ENCODE data around the gene KCNH8.
"Not testable (repeated sequence)": the region's sequence is repeated elsewhere in the genome, so short reads cannot be mapped to it uniquely, and the experiment has no call there.

Gene KCNH8

GRCh38 chr3:19147905-19148767 lies at the start of gene KCNH8:
KCNH8 (plus strand) TSS chr3:19148510; CDS start chr3:19148720, 210 bp downstream.
- DNase-seq (ENCODE audit: low read depth) = no peak

- not testable (repeated sequence) for DNase-seq (ENCODE audit: low read depth)
These were observed 45.5 kb upstream of the KCNH8 start for GRCh38 chr3:19102654-19103290.

- DNase-seq (ENCODE audit: low read depth) = no peak
These were observed 44.8 kb upstream of the KCNH8 start for GRCh38 chr3:19103510-19103909.

- DNase-seq (ENCODE audit: low read depth) = no peak
These were observed 43.9 kb upstream of the KCNH8 start for GRCh38 chr3:19104459-19104858.

DNA sequence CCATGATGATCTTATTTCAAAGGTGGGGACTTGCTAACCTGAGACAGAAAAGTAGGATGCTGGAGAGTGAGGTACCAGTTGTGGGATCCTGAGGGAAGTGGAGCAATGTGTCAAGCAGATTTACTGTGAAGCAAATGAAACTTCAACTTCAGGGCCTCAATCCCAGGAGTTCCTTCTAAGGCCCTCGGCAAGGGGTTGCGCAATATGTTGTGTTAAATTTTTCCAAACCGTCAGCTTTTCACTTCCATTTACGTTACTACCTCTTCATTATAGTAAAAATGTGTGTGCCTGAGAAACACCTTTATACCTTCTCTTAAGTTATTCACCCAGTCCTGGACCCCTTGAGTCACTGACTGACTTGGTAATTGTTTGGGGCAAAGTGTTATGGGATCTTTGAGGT lies 42.5 kb upstream of the KCNH8 start:
- DNase-seq (ENCODE audit: low read depth) = no peak

GRCh38 chr3:19106307-19106706 lies 42.0 kb upstream of the KCNH8 start:
- DNase-seq (ENCODE audit: low read depth) = no peak

DNA sequence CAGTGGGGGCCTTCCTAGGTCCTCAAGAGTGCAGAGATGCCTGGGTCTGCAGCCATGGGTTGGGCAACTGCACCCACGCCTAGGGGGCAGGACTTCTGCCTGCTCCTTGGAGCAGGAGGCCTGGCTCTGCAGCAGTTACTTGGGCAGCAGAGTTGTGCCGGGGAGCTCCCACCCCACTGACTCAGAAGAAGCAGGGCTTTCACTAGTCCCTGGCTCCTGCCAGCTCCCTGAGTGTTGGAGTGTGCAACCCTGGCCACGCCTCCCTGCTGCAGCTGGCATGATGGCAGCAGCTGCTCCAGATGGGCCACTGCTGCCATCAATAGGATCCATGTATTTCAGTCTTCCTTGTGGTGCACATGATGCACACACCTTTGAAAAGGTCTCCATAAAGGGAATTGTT lies 40.6 kb upstream of the KCNH8 start:
- no peak for DNase-seq (ENCODE audit: low read depth)

GRCh38 chr3:19110335-19110895 lies 37.9 kb upstream of the KCNH8 start:
- no peak for DNase-seq (ENCODE audit: low read depth)

DNA sequence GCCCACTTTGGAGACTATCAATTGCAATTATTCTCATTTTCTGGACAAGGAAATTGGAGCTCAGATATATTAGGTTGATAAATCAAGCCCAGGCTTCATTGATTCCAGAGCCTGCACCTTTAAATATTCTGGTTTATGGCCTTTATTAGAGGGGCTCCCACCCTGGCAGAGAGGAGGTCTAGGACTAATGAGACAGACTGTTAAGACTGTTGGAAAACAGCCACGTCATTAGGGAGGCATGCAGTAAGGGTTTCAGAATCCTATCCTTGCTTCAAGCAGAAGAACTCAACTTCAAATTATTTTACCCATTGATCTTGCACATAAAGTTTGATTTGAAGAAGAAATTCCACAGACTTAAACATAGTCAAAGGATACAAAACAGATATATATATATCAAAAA lies 33.8 kb upstream of the KCNH8 start:
- DNase-seq (ENCODE audit: low read depth) = no peak

DNA sequence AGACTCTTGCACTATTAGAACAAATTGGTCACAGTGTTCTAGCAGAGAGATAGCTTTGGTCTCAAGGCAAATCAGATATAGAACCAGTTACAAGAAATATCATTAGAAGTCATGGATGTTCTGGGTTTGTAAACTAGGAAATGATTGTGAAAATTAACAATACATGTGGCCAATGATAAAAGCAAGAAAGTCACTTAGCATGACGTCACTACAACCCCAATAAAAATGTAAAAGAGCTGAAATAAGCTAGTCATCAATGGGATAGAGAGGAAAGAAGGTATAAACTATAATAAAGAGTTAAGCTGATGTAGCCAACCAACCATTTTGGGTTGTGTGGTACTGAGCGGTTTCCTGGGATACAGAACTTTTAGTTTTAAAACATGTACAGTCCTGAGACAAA lies 32.1 kb upstream of the KCNH8 start:
- DNase-seq (ENCODE audit: low read depth) = no peak

GRCh38 chr3:19124752-19125151 lies 23.6 kb upstream of the KCNH8 start:
- no peak for DNase-seq (ENCODE audit: low read depth)

GRCh38 chr3:19139863-19140262 lies 8.4 kb upstream of the KCNH8 start:
- DNase-seq (ENCODE audit: low read depth) = no peak

DNA sequence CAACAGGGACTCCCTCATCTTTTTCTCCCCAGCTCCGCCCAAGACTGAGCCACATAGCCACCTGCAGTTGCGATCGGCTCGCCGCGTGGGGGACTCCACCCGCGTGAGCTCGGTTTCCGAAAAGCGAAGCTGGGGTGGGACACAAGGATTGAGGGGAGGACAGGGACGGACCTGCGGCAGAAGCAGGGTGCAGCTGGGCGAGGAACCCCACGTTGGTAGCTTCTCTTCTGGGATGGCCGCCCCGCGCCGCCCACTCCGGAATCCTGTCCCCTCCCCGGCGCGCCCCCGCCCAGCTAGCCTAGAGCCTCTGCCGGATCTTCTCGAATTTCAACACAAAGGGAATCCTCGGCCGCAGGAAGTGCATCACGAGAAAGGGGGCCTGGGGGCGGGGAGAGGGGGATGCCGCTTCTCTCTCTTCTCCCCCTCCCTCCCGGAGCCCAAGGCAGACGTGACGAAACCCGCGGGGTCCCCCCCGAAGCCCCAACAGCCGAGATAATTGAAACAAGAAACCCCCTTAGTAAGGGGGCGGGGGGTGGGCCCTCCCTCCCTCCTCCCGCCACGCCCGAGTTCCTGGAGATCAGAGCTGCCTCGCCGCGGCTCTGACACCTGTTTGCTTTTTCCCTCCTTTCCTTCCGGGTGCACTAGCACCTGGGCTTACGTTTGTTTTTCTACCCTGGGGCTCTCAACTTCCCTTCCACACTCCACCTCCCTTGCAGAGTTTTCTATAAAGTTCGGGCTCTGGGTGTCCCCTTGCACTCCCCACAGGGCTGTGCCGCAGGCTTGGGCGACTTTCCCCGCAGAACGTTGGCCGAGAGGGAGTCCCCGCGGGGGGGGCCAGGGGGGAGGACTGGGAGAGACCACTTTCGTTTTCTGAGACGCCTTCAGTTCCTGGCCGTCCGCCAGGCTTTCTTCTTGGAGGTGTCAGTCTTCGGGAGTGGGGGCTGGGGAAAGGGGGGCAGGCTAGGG lies 1.3 kb upstream of the KCNH8 start:
- peak; percentile 24 for DNase-seq (ENCODE audit: low read depth)

DNA sequence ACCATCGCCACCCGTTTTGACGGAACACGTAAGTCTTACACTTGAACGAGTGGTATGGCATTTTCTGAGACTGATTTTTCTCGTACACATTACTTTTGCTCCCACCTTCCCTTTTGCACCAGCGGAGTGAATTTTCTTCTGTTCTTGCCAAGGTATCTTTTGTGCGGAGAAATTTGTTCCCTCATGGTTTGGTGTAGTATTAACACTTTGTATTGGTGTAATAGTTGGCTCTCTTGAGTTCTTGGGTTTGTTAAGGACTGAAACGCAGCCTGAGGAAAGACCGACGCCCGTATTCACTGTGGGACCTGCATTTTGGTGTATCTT lies 420 bp downstream of the KCNH8 start:
- no peak for DNase-seq (ENCODE audit: low read depth)

DNA sequence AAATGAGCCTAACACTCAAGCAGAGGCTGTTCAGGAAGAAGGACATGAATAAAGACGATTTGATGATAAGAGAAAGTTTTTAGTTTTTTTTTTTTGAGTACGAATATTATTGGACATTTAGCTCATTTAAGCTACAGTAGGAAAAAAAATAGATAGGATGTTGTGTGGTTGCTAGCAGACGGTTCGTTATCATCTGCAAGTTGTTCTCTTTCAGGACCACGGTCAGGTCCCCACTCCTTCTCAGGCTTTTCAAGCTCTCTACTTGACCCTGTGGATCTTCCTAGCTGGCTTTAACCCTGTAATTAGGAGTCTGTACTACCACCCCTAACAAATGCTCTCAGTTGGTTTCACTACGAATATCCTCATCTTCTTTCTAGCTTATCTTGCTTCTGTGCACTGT lies 1.1 kb downstream of the KCNH8 start:
- peak; percentile 26 for DNase-seq (ENCODE audit: low read depth)

DNA sequence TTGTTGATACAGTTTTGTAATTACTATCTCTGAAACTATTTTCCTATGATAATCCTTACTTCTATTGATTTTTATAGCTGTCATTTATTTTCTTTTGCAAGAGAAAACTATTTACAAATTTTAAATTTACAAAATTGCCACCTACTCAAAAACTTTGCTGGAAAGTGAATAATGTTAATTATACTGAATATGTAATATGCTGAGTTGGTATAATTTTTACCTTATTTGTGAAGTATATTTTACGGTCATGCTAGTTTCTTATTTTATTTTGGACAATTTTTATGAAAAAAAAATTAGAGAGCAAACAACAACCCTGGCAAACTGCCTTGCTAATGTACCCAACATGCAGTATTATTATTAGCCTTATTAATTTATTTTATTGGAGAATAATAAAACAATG lies 2.9 kb downstream of the KCNH8 start:
- DNase-seq (ENCODE audit: low read depth) = no peak

DNA sequence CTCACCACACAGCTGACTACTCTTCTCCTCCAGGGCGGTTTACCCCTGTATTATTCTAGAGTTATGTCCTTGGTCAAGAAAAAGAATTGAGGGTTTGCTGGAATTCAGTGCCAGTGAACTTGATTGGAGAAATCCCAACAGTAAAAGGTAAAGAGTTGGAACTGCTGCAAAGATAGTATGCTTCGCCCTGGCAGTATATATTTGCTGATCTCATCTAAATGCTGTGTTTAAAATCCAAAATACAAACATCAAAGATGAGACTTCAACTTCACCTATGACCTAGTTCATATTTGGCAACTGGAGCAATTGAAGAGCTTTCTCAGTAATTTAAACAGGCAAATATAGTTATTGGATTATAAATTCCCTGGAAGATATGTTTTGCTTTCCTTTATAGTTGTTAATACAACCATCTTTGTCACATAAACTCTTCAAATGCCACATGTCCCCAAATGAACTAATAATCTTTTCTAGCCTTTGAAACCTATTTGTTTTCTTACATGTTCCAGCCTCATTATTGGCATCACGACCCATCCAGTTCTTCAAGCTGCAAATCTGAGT lies 6.5 kb downstream of the KCNH8 start:
- no peak for DNase-seq (ENCODE audit: low read depth)

DNA sequence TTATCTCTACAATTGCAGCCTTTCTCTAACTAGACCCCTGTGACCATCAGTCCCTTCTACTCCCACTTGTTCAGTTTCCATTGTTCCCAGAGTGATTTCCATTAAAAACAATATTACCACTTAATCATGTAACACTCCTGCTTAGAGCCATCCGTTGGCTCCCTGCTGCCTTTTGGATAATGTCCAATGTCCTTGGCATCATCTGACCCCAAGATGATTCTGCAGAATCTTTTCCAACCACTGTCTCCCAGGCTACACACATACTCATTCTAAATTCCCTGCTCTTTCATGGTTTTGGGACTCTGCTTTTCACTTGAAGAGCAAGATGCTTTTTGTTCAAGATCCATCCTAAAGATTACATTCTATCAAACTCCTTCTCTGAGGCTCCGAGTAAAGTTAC lies 7.1 kb downstream of the KCNH8 start:
- DNase-seq (ENCODE audit: low read depth) = no peak

- DNase-seq (ENCODE audit: low read depth) = no peak
These were observed 11.8 kb downstream of the KCNH8 start for GRCh38 chr3:19159966-19160635.

- DNase-seq (ENCODE audit: low read depth) = no peak
These were observed 17.3 kb downstream of the KCNH8 start for GRCh38 chr3:19165654-19166053.

- no peak for DNase-seq (ENCODE audit: low read depth)
These were observed 23.5 kb downstream of the KCNH8 start for GRCh38 chr3:19171794-19172193.
